ENCODE data around the gene OTX2.

GRCh38 chr14:56805992-56806727, 4.1 kb downstream of the OTX2 start:
- TF ChIP-seq POLR2AphosphoS5 (IDR thresholded peaks at IDR 0.05; ENCODE audit: low read depth, low read length), result no peak
- TF ChIP-seq REST (IDR thresholded peaks at IDR 0.05; ENCODE audit: insufficient read depth in 1 of 2, low read depth in 2 of 2, low read length in 2 of 2), result no peak
- TF ChIP-seq TAF1 (IDR thresholded peaks at IDR 0.05; ENCODE audit: borderline replicate concordance, insufficient read depth, low read length), result no peak

Measured in PFSK-1 (cell line).